Rectal smooth muscle tissue (tissue), 1 donor: ENCODE results near the gene SLC8B1.

Experiments
- H3K27ac ChIP-seq: one replicate; pipeline ENCODE4 v1.7.0; 2013; ENCODE audit warnings: low read depth, low read length, inconsistent platforms
- H3K27me3 ChIP-seq: one replicate; pipeline ENCODE4 v1.7.0; 2013; ENCODE audit warnings: low read length; ENCODE audit not compliant: control insufficient read depth, insufficient read depth
- H3K36me3 ChIP-seq: one replicate; pipeline ENCODE4 v1.7.0; 2013; ENCODE audit warnings: low read length; ENCODE audit not compliant: control insufficient read depth, insufficient read depth
- H3K4me1 ChIP-seq: one replicate; pipeline ENCODE4 v1.7.0; 2013; ENCODE audit warnings: low read length; ENCODE audit not compliant: control insufficient read depth, insufficient read depth
- H3K4me3 ChIP-seq: one replicate; pipeline ENCODE4 v1.7.0; 2013; ENCODE audit warnings: low read length
- H3K9ac ChIP-seq: one replicate; pipeline ENCODE4 v1.7.0; 2013; ENCODE audit warnings: low read length

SLC8B1 gene

DNA sequence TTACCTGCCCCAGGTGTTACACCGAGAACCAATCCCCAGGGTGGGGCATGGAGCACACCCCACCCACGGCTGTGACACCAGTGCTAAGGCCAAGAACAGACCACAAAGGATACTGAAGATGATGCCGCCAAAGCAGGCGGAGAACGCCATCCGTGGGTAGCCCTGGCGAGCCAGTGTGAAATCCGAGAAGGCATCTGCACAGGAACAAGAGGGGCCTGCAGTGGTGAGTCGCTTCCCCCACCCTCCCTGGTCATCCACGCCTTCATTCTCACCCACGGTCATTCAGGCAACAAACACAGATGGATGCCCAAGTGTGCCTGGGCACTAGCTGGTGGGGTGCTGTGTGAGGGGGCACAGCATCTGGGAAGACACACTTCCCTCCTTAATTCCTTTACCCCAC, 28.5 kb downstream of the SLC8B1 start:
- Histone ChIP-seq H3K9ac (no peak overlapping the region), H3K4me3 (no peak overlapping the region), H3K36me3 (peaks cover 15% of the 10 kb centered on the region), H3K27me3 (no peaks in the 10 kb centered on the region), H3K27ac (no peak overlapping the region), H3K4me1 (no peaks in the 10 kb centered on the region)

DNA sequence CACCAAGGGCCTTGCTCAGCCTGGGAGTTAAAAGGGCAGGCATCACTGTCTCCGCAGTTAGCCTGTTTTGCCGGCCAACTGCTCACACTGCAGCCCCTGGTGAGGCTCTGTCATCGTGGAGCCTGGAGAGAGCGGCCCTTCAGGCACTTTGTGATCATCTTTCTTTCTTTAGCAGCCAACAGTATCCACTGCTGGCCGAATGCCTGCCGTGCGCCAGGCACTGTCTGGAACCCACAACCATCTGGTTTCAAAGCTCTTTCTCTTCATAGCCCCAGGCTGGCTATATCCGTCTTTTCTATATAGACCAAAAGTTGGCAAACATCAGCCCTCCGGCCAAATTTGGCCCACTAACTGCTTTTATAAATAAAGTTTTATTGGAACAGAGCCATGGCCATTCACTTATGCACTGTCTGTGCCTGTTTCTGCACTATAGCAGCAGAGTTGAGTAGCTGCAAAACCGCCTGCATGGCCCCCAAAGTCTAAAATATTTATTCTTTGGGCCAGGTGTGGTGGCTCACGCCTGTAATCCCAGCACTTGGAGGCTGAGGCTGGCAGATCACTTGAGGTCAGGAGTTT, 29.5 kb downstream of the SLC8B1 start:
- H3K27me3 ChIP-seq, result no peaks in the 10 kb centered on the region
- H3K36me3 ChIP-seq, result peaks cover 14% of the 10 kb centered on the region
- H3K4me1 ChIP-seq, result no peaks in the 10 kb centered on the region
- no peak overlapping the region for H3K9ac ChIP-seq
- no peak overlapping the region for H3K27ac ChIP-seq
- no peak overlapping the region for H3K4me3 ChIP-seq

DNA sequence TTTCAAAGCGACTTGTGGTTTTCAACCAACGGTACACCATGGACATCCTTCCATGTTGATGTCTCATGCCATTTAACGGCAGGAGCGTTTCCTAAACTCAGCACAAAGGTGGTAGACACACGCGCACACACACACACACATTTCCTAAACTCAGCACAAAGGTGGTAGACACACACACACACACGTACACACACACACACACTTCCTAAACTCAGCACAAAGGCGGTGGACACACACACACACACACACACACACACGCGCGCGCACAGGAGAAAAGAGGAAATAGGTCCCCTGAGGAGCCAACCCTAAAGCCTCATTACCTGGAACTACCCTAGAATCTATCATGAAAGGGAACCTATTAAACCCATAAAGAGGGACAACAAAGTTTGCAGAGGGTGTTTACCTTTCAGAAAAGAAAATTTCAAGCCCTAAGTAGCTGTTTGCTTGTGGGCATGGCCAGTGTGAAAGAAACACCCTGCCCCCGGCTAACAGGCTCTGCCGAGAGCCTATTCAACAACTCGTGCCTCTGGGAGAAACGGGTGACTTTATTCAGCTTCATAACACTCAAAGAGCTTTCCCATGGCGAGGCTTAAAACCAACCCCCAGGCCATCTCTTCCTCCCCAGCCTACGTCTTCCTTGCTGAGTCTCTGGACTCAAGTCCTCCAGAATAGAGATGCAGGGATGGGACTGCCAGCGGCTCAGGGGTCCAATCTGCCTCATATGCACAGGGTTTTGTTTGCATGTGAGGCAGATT, 31.8 kb downstream of the SLC8B1 start:
- Histone ChIP-seq H3K4me1 (peaks cover 2% of the 10 kb centered on the region), H3K27me3 (no peaks in the 10 kb centered on the region), H3K27ac (no peak overlapping the region), H3K36me3 (peaks cover 9% of the 10 kb centered on the region), H3K9ac (no peak overlapping the region), H3K4me3 (no peak overlapping the region)

DNA sequence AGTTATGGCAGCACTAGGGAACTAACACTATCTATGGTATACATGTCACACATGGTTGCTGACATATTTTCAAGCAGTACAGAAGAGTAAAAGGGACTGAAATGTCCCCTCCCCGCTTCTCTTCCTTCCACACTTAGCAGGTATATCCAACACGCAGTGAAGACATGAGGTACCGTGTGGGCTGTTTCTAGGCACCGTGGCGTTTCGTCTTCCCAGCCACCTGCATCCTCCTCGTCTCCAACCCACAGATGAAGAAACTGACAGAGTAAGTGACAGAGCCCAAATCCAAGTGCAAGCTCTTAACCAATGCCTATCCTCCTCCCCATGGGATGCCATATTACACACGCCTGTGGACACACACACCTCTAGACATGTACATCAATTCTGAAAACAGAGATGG, 32.4 kb downstream of the SLC8B1 start:
- no peak overlapping the region for H3K4me3 ChIP-seq
- peaks cover 9% of the 10 kb centered on the region for H3K36me3 ChIP-seq

DNA sequence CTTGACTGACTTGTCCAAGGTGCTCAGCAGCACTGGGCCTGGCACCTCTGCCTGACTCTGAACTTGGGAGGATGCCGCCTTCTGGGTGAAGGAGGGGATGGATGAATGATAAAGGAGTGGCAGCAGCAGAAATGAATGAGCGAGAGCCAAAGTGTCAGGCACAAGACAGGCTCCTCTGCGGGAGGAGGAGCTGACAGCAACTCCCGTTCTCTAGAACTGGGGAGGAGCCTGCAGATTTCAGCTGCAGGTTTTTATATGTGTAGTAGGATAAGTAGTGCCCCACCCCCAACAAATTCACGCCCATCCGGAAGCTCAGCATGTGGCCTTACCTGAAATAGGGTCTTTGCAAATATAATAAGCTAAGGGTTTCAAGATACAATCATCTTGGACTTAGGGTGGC, 33.1 kb downstream of the SLC8B1 start:
- no peaks in the 10 kb centered on the region for H3K27me3 ChIP-seq
- no peak overlapping the region for H3K9ac ChIP-seq
- H3K27ac ChIP-seq, result no peak overlapping the region
- no peak overlapping the region for H3K4me3 ChIP-seq
- H3K4me1 ChIP-seq, result peaks cover 2% of the 10 kb centered on the region
- peaks cover 11% of the 10 kb centered on the region for H3K36me3 ChIP-seq

More for the DNA sequence above, 32.4 kb downstream of the SLC8B1 start:
- peaks cover 2% of the 10 kb centered on the region for H3K4me1 ChIP-seq
- H3K27me3 ChIP-seq, result no peaks in the 10 kb centered on the region
- H3K9ac ChIP-seq, result no peak overlapping the region
- H3K27ac ChIP-seq, result no peak overlapping the region

DNA sequence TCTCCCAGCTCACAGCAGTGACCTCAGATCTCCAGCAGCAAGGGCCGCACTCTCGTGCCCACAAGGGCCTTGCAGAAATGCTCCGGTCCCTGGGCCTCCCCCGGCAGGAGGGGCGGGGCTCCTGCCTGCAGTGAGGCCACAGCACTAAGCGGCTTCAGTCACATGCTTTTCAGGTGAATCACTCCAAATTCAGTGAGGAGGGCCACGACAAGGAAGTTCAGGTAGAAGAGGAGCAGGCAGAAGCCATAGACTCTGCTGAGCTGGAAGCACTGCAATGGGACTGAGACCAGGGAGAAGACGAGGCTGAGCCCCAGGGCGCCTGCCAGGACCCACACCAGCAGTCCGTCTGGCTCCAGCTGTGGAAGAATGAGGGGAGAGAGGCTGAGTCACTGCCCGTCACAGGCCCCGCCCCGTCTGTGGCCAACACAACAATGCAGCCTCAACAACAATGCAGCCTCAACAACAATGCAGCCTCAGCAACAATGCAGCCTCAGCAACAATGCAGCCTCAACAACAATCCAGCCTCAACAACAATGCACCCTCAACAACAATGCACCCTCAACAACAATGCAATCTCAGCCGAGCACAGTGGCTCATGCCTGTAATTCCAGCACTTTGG, 35.2 kb downstream of the SLC8B1 start:
- H3K4me3 ChIP-seq, result no peak overlapping the region
- peaks cover 4% of the 10 kb centered on the region for H3K36me3 ChIP-seq
- no peak overlapping the region for H3K27ac ChIP-seq
- no peaks in the 10 kb centered on the region for H3K27me3 ChIP-seq
- no peak overlapping the region for H3K9ac ChIP-seq
- peaks cover 2% of the 10 kb centered on the region for H3K4me1 ChIP-seq

DNA sequence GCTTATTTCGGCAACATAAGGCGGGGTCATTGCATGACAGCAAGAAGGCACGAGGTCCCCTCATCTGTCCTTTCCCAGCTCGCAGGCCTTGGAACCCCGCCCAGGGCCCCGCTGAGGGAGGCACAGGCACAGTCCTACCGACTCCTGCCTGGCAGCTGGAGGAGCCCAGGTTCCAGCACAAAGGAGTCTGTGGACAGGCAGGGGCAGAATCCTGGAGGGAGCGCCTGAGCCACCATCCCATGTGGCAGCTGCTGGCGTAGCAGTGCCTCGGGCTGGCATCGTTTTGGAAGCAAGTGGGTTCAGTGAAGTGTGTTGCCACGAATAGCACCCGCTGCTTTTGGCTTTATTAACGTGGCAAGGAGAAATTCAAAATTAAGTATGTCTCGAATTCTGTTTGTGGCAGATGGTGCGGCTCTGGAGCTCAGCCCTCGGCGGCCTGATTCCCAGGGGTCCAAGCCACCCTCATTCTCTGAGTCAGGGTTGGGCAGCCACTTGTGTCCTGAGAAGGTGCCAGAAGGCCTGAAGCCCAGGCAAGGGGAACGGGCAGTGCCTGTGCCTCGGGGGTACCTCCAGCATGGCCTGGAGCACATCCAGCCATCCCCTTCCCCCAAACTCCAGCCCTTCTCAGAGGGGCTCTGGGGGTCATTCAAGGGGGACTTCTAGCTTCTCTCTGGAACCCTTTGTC, 35.9 kb downstream of the SLC8B1 start:
- no peak overlapping the region for H3K27ac ChIP-seq
- H3K4me1 ChIP-seq, result peaks cover 2% of the 10 kb centered on the region
- H3K36me3 ChIP-seq, result peaks cover 4% of the 10 kb centered on the region
- no peak overlapping the region for H3K4me3 ChIP-seq
- no peaks in the 10 kb centered on the region for H3K27me3 ChIP-seq
- H3K9ac ChIP-seq, result no peak overlapping the region

DNA sequence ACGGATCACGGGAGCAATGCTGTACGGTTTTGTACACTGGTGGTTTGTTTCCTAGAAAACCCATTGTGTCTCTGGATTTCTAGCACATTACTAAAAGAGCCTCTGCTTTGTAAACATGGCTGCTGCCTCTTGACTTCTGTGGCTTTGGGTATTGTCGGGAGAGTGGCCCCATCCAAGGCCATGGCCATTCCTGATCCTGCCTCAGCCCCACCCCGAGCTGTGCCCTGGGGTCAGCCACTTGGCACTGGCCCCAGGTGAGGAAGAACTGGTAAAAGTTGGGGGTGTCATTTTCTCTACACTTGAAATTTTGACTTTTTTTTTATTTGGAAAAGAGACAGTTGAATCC, 36.5 kb downstream of the SLC8B1 start:
- no peak overlapping the region for H3K27ac ChIP-seq
- H3K27me3 ChIP-seq, result no peaks in the 10 kb centered on the region
- H3K4me1 ChIP-seq, result peaks cover 2% of the 10 kb centered on the region
- H3K4me3 ChIP-seq, result no peak overlapping the region
- H3K36me3 ChIP-seq, result peaks cover 7% of the 10 kb centered on the region
- H3K9ac ChIP-seq, result no peak overlapping the region

DNA sequence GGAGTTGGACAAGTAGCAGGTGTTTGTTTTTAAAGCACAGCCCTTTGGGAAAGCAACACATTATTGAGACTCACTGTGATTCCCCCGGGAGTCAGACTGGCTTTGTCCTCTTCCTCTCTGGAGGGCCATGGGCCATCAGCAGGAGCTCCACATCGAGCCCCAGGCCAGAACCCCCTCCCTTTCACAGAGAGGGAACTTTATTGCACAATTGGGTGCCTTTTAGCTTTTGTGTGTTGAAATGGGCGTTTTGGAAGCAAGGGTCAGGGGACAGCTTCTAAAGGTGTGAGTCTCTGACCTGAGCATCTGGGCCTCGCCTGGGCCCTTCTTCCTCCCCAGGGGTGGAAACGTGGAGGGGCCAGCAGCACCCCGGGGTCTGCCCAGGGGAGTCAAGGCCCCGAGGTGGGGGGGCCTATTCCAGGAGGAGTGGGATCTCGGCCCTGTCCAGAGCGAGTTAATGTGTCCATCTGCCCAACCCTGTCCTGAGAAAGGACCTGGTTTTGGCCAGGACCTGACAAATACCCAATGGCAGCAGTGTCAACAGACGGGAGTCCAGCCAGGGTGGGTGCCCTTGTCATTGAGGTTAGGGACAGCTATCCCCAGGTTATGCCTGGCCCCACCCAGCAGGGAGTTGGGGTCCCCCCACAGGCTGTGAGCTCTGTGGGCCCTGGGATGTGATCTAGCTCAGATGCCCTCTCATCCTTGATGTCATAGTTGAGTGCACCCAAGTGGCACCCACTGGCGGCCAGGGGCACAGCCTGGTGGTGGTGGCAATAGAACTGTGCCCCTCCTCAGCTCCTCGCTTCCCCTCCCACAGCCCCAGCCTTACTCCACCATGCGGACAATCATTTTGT, 37.1 kb downstream of the SLC8B1 start:
- peaks cover 13% of the 10 kb centered on the region for H3K36me3 ChIP-seq
- H3K27ac ChIP-seq, result no peak overlapping the region

DNA sequence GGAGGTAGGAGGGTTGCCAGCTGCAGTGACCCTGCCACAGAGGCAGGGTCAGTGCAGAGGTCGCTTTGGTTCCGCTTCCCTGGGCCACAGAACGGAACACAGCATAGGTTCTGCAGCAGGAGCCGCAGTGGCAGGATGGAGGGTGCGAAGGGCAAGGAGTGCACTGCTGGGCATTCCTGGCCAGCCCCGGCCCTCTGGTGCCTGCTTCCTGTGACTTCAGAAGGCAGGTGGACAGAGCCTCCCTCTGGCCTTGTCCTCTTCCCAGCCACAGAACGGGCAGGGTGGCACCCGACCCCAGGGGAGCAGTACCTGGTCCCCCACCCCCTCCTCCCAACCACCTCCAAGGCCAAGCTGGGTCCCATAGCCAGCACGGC, 37.7 kb downstream of the SLC8B1 start:
- Histone ChIP-seq H3K4me1 (peaks cover 2% of the 10 kb centered on the region), H3K27me3 (no peaks in the 10 kb centered on the region), H3K9ac (no peak overlapping the region), H3K36me3 (peaks cover 18% of the 10 kb centered on the region), H3K4me3 (no peak overlapping the region), H3K27ac (no peak overlapping the region)

More for the DNA sequence above, 37.1 kb downstream of the SLC8B1 start:
- H3K4me1 ChIP-seq, result peaks cover 2% of the 10 kb centered on the region
- H3K4me3 ChIP-seq, result no peak overlapping the region
- no peak overlapping the region for H3K9ac ChIP-seq
- no peaks in the 10 kb centered on the region for H3K27me3 ChIP-seq

DNA sequence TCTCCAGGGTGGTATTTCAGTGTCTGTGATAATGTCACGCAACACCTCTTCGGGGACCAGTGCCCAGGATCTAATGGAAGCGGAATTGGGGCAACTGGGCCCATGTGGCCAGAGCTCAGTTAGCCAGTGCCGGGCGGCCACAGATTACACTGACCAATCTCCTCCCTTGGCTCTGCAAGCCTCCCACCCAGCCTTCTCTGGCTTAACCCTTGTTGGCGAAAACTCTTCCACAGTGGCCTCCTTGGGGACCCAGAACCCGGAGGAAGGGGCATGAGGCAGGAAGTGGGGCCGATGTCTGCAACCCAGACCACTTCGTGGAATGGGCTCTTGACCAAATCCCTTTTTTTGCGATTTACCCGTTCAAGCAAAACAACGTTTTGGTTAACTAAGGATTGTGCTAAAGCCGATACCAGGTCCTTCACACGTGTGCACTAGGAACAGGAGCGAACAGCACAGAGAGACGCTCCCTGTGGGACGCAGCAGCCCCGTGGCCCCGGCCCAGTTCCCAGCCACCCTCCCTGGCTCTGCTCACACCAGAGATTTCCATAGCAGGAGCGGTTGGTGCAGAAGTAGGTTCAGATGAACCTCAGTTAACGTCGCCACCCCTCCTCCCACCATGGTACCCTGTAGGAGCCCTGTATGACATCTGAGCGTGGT, 38.2 kb downstream of the SLC8B1 start:
- Histone ChIP-seq H3K27ac (no peak overlapping the region), H3K9ac (no peak overlapping the region), H3K27me3 (no peaks in the 10 kb centered on the region), H3K4me3 (no peak overlapping the region), H3K36me3 (peaks cover 18% of the 10 kb centered on the region), H3K4me1 (peaks cover 2% of the 10 kb centered on the region)
